Measurements from ENCODE around the gene GALNT1. TPM values are rescaled to one million over a fixed set of nuclear protein-coding genes. Genes with fewer than 3 reads are reported as not detected.
A peak's percentile ranks its signal among the peaks of the same experiment; 100 is the strongest.

Gene GALNT1
- total and polyA plus RNA-seq, 12 donors, result 8.1 to 61.2 (median 42.1) TPM

- H3K36me3 ChIP-seq, result peaks cover 0 to 91% (median 0%) of the 10 kb centered on the region in 9 donors
- 98% methylated on average over 1 of the region's 1 CpG for WGBS, 2 donors
- intact Hi-C loops (cut with DNase I), result no loop called here
- DNase-seq, result no peak
- ATAC-seq, result no peak
- no peaks in the 10 kb centered on the region for H3K9me3 ChIP-seq
- H3K27me3 ChIP-seq, result no peaks in the 10 kb centered on the region
- no peak overlapping the region for H3K27ac ChIP-seq
- TF ChIP-seq, protein P1, sequence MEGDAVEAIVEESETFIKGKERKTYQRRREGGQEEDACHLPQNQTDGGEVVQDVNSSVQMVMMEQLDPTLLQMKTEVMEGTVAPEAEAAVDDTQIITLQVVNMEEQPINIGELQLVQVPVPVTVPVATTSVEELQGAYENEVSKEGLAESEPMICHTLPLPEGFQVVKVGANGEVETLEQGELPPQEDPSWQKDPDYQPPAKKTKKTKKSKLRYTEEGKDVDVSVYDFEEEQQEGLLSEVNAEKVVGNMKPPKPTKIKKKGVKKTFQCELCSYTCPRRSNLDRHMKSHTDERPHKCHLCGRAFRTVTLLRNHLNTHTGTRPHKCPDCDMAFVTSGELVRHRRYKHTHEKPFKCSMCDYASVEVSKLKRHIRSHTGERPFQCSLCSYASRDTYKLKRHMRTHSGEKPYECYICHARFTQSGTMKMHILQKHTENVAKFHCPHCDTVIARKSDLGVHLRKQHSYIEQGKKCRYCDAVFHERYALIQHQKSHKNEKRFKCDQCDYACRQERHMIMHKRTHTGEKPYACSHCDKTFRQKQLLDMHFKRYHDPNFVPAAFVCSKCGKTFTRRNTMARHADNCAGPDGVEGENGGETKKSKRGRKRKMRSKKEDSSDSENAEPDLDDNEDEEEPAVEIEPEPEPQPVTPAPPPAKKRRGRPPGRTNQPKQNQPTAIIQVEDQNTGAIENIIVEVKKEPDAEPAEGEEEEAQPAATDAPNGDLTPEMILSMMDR (IDR thresholded peaks at IDR 0.05), result no peak
- H3K4me3 ChIP-seq, result no peak overlapping the region
- no peaks in the 10 kb centered on the region for H3K4me1 ChIP-seq
These were observed 101.5 kb downstream of the GALNT1 start for GRCh38 chr18:35683021-35683420.

DNA sequence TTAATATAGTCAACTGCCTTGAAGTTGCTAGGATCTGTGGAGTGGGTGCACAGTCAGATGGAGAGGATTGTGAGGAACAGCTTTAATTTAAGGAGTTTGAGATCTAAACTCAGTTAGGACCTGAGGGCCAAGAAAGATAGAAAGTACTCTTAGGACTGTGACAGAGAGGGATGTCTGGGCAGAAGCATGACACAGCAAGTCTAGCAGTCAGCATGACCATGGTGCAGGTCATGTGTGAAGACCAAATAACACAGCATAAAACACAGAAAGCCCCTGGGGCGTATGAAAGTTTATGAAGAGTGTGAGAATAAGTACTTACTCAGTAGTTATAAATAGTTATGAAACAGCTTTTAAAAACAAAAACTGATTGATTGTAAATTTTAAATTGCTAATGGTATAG lies 107.2 kb downstream of the GALNT1 start:
- intact Hi-C loops (cut with DNase I), result no loop called here
- ATAC-seq (no peak), DNase-seq (no peak)
- H3K4me1 ChIP-seq, result no peaks in the 10 kb centered on the region
- H3K27me3 ChIP-seq, result no peaks in the 10 kb centered on the region
- 89 to 91% methylated on average over 1 of the region's 1 CpG for WGBS, 2 donors
- H3K4me3 ChIP-seq, result no peak overlapping the region
- H3K27ac ChIP-seq, result no peak overlapping the region
- no peaks in the 10 kb centered on the region for H3K9me3 ChIP-seq
- H3K36me3 ChIP-seq, result peaks cover 0 to 87% (median 0%) of the 10 kb centered on the region in 9 donors
- TF ChIP-seq, protein P1 (IDR thresholded peaks at IDR 0.05), result no peak

- no peak overlapping the region for H3K27ac ChIP-seq
- H3K36me3 ChIP-seq, result peaks cover 0 to 84% (median 0%) of the 10 kb centered on the region in 9 donors
- 85 to 95% methylated on average over 5 of the region's 5 CpGs for WGBS, 2 donors
- H3K4me3 ChIP-seq, result no peak overlapping the region
- H3K9me3 ChIP-seq, result no peaks in the 10 kb centered on the region
- H3K27me3 ChIP-seq, result no peaks in the 10 kb centered on the region
- TF ChIP-seq, protein P1 (IDR thresholded peaks at IDR 0.05), result no peak
- DNase-seq (no peak), ATAC-seq (peak in 1 of 8 donors; percentile 56)
- intact Hi-C loops (cut with DNase I), result loop anchor here in 3 of 10 donors (10.0 kb wide), 2 partner anchors 105 to 165 kb away; partner anchors contain the start of gene GALNT1 (in 3 of the 3)
- peaks cover 0 to 7% (median 4%) of the 10 kb centered on the region in 9 donors for H3K4me1 ChIP-seq
These were observed 108.2 kb downstream of the GALNT1 start for GRCh38 chr18:35689728-35690127.

GRCh38 chr18:35691625-35692024 lies 110.1 kb downstream of the GALNT1 start:
- ATAC-seq, result no peak
- peaks cover 0 to 74% (median 0%) of the 10 kb centered on the region in 9 donors for H3K36me3 ChIP-seq

More at GRCh38 chr18:35691625-35692024, 110.1 kb downstream of the GALNT1 start:
- H3K9me3 ChIP-seq, result no peaks in the 10 kb centered on the region
- no peak overlapping the region for H3K4me3 ChIP-seq
- H3K4me1 ChIP-seq, result peaks cover 0 to 26% (median 17%) of the 10 kb centered on the region in 9 donors
- DNase-seq, result no peak
- 95 to 97% methylated on average over 4 of the region's 4 CpGs for WGBS, 2 donors
- H3K27ac ChIP-seq, result no peak overlapping the region
- no peaks in the 10 kb centered on the region for H3K27me3 ChIP-seq
- intact Hi-C loops (cut with DNase I), result loop anchor here in 3 of 10 donors (10.0 kb wide), 2 partner anchors 107 to 167 kb away; partner anchors contain the start of gene GALNT1 (in 3 of the 3)
- TF ChIP-seq, protein P1 (IDR thresholded peaks at IDR 0.05), result no peak
